NB4 (cell line): ENCODE measurements around the gene FHIP1B.

Experiments used
- CTCF ChIP-seq: IDR thresholded peaks from one replicate; pipeline ENCODE4 v1.5.1; 2012; ENCODE audit warnings: low read depth, low read length
- MAX ChIP-seq: IDR thresholded peaks from 2 replicates; pipeline ENCODE4 v1.6.1; 2011; ENCODE audit warnings: low read depth, low read length
- MYC ChIP-seq: IDR thresholded peaks from 2 replicates; pipeline ENCODE4 v1.6.1; 2011; ENCODE audit warnings: low read depth, low read length
- POLR2A ChIP-seq: IDR thresholded peaks from 2 replicates; pipeline ENCODE4 v1.6.1; 2011; ENCODE audit warnings: mild to moderate bottlenecking; ENCODE audit not compliant: insufficient read length; ENCODE audit errors: extremely low read depth

- TF ChIP-seq CTCF = no peak
- TF ChIP-seq POLR2A = no peak
- TF ChIP-seq MYC = no peak
- TF ChIP-seq MAX = no peak
Observed at GRCh38 chr11:6175440-6175839, 59.0 kb downstream of the FHIP1B start.
